Glomerular endothelial cell (primary cell): ENCODE data around the gene CPTP. TPM values are rescaled to one million over a fixed set of nuclear protein-coding genes. Genes with fewer than 3 reads are reported as not detected.

ENCODE experiments used
- DNase-seq: peaks from one replicate; pipeline ENCODE4 v3.0.0-alpha.2; 2011; ENCODE audit warnings: low read depth, low spot score; ENCODE audit errors: extremely low read depth
- total RNA-seq: library from RNA; depleted of rRNA; stranded (reverse); fragments of >200 nt; gene quantifications from 2 replicates; pipeline ENCODE4 v1.2.3, GENCODE V29; 2015

The CPTP gene
- total RNA-seq, 1 donor from 2014 or later, result 56.5 TPM

DNA sequence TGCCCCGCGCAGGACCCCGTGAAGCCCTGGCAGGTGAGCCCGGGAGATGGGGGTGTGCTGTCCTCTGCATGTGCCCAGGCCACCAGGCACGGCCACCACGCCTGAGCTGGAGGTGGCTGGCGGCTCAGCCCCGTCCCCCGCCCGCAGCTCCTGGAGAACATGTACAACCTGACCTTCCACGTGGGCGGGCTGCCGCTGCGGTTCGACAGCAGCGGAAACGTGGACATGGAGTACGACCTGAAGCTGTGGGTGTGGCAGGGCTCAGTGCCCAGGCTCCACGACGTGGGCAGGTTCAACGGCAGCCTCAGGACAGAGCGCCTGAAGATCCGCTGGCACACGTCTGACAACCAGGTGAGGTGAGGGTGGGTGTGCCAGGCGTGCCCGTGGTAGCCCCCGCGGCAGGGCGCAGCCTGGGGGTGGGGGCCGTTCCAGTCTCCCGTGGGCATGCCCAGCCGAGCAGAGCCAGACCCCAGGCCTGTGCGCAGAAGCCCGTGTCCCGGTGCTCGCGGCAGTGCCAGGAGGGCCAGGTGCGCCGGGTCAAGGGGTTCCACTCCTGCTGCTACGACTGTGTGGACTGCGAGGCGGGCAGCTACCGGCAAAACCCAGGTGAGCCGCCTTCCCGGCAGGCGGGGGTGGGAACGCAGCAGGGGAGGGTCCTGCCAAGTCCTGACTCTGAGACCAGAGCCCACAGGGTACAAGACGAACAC lies 8.3 kb downstream of the CPTP start:
- no peak for DNase-seq

DNA sequence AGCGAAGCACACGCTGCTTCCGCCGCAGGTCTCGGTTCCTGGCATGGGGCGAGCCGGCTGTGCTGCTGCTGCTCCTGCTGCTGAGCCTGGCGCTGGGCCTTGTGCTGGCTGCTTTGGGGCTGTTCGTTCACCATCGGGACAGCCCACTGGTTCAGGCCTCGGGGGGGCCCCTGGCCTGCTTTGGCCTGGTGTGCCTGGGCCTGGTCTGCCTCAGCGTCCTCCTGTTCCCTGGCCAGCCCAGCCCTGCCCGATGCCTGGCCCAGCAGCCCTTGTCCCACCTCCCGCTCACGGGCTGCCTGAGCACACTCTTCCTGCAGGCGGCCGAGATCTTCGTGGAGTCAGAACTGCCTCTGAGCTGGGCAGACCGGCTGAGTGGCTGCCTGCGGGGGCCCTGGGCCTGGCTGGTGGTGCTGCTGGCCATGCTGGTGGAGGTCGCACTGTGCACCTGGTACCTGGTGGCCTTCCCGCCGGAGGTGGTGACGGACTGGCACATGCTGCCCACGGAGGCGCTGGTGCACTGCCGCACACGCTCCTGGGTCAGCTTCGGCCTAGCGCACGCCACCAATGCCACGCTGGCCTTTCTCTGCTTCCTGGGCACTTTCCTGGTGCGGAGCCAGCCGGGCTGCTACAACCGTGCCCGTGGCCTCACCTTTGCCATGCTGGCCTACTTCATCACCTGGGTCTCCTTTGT lies 9.1 kb downstream of the CPTP start:
- DNase-seq, result no peak

GRCh38 chr1:1334835-1335234 lies 10.2 kb downstream of the CPTP start:
- DNase-seq, result no peak

GRCh38 chr1:1335283-1335682 lies 10.7 kb downstream of the CPTP start:
- no peak for DNase-seq

DNA sequence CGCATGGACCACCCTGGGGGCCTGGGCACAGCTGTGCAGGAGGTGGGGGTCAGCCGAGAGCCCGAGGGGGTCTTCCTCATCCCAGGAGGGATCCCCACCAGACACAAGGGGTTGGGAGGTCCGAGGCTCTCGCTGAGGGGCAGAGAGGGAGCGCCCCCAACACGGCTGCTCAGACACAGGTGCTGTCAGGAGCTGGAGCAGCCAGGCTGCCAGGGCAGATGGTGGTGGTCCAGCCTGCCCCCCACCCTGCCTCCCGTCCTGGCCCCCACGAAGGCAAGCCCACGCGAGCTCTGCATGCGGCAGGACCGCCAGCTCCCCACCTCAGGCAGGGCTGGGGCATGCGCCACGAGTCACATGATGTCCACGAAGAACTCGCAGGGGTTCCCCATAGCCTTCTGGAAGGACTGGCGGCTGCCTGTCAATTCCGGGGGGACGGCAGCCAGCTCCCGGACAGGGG lies 11.2 kb downstream of the CPTP start:
- DNase-seq, result no peak

DNA sequence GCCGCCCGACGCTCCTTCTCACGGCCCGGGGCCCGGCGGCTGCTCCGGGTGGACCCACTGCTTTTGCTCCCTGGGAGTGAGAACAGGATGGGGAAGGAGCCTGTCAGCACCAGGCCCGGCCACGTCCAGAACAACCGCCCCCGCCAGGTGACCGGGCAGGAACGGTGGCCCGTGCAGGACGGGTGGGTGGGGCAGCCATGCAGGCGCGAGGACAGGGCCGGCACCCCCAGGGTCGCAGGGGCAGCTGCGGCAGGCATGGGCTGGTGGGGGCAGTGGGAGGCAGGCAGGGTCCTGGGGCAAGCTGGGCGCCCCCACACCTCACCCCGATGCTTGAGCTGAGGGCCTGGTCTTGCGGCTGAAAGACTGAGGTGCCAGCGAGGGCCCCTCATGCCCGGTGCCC lies 11.8 kb downstream of the CPTP start:
- DNase-seq, result no peak

DNA sequence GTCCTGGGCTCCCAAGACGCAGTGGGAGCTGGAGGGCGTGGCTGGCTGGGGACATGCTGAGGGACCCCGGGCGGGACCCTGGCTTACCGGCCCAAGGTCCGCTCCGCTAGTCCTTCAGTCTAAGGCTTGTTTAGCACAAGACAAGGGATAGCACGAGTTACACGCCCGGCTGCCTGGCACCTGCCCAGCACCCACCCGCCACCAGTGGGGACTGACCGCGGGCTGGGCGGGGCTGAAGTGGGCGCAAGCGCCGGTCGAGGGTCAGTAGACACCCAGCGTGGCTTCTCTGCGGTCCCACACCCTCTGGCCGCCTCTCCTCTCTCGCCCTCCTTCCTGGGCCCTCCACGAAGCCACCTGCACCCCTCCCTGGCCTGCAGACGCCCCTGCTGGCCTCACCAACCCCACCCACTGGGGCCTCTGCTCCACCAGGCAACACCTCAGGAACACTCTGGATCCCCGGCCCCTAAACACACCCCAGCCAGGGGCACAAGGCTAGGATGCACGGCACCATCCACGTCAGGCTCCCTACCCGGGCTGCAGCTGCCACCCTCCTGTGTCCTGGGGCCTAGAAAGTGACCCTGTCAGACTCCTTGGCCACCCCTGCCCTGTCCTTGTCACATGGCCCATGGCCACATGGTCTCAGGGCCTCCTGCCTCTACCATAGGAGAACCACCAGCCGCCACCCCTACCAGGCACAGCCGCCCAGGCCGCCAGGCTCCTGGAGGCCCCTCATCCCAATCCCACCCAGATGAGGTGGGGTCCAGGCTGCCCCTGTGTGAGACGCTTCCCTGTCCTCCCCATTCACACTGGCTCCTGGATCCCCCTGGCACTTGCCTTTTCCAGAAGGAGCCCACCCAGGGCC lies 12.6 kb downstream of the CPTP start:
- no peak for DNase-seq

GRCh38 chr1:1337793-1338147 lies 13.2 kb downstream of the CPTP start:
- DNase-seq, result no peak

DNA sequence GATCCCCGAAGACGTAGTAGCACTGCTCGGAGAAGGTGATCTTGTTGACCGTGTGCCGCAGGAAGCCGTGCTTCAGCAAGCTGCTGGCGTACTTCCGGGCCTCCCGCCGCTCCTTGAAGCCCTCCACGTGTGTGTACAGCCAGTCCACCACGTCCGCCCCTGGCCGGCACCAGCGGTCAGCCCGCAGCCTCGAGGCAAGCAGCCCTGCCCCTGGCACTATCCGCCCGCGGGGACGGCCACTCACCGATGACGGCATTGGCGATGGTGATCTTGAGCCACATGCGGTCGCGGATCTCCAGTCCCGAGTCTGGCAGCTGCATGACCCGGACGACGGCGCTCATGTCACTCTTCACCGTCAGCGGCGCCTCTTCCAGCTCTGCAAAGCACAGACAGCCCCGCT lies 13.7 kb downstream of the CPTP start:
- DNase-seq, result no peak

DNA sequence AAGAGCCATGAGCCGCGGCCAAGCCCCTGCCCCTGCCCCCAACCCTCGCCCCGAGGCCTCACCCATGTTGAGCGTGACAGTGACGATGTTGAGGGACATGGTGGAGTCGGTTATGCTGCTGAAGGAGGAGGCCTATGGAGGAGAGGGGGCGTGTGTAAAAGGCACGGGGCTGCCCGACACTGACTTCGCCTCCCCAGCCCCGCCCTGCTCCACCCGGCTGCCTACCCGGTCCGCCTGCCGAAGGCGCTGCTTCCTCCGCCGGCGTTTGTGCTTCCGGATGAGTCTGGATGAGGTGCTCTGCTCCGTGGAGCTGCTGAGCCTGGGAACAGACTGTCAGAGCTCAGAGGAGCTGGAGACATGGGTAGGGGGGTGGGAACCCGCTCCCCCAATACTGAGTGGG lies 15.6 kb downstream of the CPTP start:
- DNase-seq, result no peak

GRCh38 chr1:1340791-1341548 lies 16.4 kb downstream of the CPTP start:
- no peak for DNase-seq

DNA sequence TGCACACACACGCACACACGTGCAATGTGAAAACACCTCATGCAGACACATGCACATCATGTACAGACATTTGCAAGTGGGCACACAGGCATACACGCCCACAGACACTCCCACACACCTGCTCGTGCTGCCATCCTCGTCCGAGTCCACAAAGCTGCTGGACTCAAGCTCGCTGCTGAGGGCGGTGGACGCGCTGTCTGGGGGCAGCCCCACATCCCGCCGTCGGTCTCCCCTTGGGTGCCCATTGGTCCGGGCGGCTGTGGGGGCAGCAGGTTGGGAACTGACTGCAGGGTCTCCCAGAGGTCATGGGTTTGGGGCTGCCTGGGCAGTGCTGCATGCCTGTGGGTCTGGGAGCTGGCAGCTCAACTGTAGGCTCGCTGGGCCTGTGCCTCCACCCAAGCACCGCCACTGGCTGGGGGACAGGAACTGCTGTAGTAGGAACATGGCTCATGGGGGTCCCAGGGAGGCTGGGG lies 17.0 kb downstream of the CPTP start:
- no peak for DNase-seq

- DNase-seq, result no peak
Observed at GRCh38 chr1:1342061-1342562, 17.5 kb downstream of the CPTP start.

DNA sequence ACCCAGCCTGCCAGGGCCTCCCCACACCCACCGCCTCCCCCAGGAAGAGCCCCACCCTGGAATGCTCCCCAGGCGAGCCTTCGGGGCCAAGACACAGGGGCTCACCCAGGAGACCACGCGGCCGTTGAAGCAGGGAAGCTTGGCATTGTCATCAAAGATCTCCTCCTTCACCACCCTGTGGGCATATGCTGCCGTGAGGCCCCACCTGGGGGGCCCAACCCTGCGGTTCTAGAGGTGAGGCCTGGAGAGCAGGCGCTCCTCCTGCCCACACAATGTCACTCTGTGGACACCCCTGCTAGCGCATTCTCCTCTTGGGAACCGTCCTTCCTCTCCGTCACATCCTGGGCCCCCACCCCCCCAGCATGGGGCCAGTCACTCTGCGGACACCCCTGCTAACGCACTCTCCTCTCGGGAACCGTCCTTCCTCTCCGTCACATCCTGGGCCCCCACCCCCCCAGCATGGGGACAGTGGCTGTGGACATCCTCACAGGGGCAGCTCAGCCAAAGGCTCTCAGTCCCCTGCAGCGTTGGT lies 18.0 kb downstream of the CPTP start:
- DNase-seq, result no peak

GRCh38 chr1:1343811-1344421 lies 19.3 kb downstream of the CPTP start:
- no peak for DNase-seq

DNA sequence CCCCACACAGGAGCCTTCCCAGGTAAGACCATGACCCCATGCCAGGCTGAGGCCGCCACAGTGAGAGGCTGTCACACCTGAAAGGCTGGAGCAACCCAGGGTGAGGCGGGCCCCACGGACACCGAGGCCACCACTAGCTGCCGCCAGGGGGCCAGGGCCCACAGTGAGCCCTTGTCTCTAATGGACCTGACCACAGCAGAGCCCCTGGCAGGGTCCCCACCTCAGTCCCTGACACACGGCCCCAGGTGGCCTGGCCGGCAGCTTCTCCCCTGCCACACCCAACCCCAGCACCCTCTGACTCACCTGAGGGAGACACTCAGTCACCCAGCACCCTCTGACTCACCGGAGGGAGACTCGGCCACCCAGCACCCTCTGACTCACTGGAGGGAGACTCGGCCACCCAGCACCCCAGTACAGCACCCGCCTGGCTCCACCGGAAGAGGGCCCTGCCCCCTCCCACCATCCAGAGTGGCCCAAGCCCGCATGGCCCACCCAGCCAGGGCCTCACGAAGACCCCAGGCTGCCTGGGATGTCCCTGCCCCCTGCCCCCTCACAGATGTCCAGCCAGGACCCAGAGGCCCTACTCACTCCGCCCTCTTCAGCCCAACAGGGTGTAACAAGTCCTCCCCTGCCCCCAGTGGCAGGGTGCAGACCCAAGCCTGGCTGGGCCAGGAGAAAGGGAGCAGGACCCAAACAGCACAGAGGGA lies 20.2 kb downstream of the CPTP start:
- DNase-seq, result no peak

- DNase-seq, result no peak
Observed at GRCh38 chr1:1345384-1345783, 20.8 kb downstream of the CPTP start.

- DNase-seq, result no peak
Observed at GRCh38 chr1:1345860-1346500, 21.4 kb downstream of the CPTP start.

DNA sequence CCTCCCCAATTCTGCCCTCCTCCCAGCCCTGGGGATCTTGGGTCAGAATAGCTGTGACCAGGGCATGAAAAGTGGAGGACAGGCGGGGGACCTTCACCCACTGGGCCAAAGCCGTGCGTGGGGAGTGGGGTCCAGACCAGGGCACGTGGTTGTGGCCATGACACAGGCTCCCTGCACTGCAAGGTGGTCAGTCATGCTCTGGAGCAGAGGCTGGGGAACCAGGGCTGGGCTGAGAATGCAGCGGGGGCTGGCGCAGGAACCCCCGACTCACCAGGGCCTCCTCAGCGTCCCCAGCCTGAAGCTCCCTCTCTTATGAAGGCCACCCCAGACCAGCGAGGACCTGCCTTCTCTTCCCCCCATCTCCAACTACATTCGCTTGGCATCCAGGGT lies 21.9 kb downstream of the CPTP start:
- no peak for DNase-seq
